ENCODE measurements around the gene ZDHHC14. TPM values are rescaled to one million over a fixed set of nuclear protein-coding genes. Genes with fewer than 3 reads are reported as not detected.
A peak's percentile ranks its signal among the peaks of the same experiment; 100 is the strongest.
"Not testable (repeated sequence)": the region's sequence is repeated elsewhere in the genome, so short reads cannot be mapped to it uniquely, and the experiment has no call there.

The ZDHHC14 gene
- total RNA-seq, 1 experiment from 2014 or later = 17.3 TPM

DNA sequence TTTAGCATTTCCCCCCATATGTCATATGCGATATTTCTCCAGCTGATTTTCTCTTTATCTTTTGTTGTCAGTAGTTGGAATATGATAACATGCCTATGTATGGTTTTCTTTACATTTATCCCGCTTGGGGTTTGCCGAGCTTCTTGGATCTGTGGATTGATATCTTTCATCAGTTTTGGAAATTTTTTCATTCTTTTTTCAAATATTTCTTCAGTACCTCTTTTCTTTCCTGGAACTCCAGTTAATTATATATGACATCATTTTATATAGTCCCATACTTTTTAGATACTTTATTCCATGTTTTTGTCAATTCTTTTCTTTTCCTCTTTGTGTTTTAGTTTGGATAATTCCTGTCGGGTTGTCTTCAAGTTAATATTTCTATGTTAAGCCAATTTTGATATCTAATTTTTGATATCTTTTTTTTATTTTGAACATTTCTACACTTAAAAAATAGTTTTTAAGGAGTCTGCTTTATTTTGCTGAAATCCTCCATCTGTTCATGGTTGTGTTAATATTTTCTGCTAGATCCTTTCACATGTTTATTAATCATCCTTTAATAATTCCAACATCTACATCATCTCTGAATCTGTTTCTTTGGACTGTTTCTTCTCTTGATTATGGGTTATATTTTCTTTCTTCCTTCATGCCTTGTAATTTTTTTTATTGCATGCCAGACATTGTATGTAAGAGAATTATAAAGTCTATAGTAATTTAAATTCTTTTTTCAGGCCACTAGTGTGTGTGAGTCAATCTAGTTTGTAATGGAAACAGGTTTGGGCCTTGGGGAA, 9.5 kb downstream of the ZDHHC14 start:
- DNase-seq = no peak
- Mint-ChIP-seq H3K36me3 (ENCODE audit: insufficient read depth, unreplicated experiment) (no peaks in the 10 kb centered on the region), H3K27me3 (ENCODE audit: unreplicated experiment) (no peaks in the 10 kb centered on the region), H3K4me3 (ENCODE audit: low read depth, unreplicated experiment) (no peak overlapping the region), H3K9me3 (ENCODE audit: low read depth, unreplicated experiment) (peaks cover 5% of the 10 kb centered on the region), H3K4me1 (ENCODE audit: low read depth, unreplicated experiment) (peaks cover 20% of the 10 kb centered on the region), H3K27ac (ENCODE audit: unreplicated experiment) (no peak overlapping the region)
- no TSS peak for BruUV-seq (replicated peaks)
- TF ChIP-seq, protein P1, sequence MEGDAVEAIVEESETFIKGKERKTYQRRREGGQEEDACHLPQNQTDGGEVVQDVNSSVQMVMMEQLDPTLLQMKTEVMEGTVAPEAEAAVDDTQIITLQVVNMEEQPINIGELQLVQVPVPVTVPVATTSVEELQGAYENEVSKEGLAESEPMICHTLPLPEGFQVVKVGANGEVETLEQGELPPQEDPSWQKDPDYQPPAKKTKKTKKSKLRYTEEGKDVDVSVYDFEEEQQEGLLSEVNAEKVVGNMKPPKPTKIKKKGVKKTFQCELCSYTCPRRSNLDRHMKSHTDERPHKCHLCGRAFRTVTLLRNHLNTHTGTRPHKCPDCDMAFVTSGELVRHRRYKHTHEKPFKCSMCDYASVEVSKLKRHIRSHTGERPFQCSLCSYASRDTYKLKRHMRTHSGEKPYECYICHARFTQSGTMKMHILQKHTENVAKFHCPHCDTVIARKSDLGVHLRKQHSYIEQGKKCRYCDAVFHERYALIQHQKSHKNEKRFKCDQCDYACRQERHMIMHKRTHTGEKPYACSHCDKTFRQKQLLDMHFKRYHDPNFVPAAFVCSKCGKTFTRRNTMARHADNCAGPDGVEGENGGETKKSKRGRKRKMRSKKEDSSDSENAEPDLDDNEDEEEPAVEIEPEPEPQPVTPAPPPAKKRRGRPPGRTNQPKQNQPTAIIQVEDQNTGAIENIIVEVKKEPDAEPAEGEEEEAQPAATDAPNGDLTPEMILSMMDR (IDR thresholded peaks at IDR 0.05; ENCODE audit: unreplicated experiment) = no peak
- CTCF ChIA-PET = no interaction called here
- intact Hi-C loops (cut with micrococcal nuclease; ENCODE audit: unreplicated experiment) = no loop called here

DNA sequence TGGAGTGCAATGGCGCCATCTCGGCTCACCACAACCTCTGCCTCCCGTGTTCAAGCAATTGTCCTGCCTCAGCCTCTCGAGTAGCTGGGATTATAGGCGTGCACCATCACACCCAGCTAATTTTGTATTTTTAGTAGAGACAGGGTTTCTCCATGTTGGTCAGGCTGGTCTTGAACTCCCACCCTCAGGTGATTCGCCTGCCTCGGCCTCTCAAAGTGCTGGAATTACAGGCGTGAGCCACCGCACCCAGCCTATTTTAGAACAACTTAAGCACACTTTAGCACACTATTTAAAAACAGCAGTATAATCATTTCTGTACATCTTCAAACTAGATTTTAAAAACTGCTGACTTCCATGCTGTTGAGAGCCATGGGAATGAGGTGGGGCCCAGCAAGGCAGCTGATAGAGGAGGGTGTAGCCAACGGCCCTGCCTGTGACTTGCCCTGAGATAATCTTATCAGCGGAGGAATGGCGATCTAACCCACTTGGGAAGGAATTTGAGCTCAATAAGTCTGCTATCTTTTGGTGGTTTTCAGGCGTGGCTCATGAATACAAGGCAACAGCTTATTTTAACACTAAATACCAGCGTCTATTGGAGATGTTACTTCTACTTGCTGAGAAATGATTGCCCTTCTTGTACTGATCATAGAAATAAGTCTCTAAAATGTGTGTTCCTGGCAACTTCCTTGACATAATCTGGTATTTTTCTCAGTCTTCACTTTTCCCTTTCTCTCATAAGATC, 12.1 kb downstream of the ZDHHC14 start:
- peak overlapping the region; percentile 32 for H3K27ac Mint-ChIP-seq (ENCODE audit: unreplicated experiment)
- H3K9me3 Mint-ChIP-seq (ENCODE audit: low read depth, unreplicated experiment) = peaks cover 5% of the 10 kb centered on the region
- no peaks in the 10 kb centered on the region for H3K27me3 Mint-ChIP-seq (ENCODE audit: unreplicated experiment)
- peaks cover 16% of the 10 kb centered on the region for H3K4me1 Mint-ChIP-seq (ENCODE audit: low read depth, unreplicated experiment)
- no TSS peak for BruUV-seq (replicated peaks)
- DNase-seq = peak; percentile 2
- intact Hi-C loops (cut with micrococcal nuclease; ENCODE audit: unreplicated experiment) = no loop called here
- CTCF ChIA-PET = interaction anchor here (0.6 kb wide), 1 partner anchor 32 kb away, joined by 5 read pairs; no protein-coding TSS in a partner anchor
- H3K36me3 Mint-ChIP-seq (ENCODE audit: insufficient read depth, unreplicated experiment) = no peaks in the 10 kb centered on the region
- H3K4me3 Mint-ChIP-seq (ENCODE audit: low read depth, unreplicated experiment) = no peak overlapping the region
- TF ChIP-seq, protein P1 (IDR thresholded peaks at IDR 0.05; ENCODE audit: unreplicated experiment) = no peak

DNA sequence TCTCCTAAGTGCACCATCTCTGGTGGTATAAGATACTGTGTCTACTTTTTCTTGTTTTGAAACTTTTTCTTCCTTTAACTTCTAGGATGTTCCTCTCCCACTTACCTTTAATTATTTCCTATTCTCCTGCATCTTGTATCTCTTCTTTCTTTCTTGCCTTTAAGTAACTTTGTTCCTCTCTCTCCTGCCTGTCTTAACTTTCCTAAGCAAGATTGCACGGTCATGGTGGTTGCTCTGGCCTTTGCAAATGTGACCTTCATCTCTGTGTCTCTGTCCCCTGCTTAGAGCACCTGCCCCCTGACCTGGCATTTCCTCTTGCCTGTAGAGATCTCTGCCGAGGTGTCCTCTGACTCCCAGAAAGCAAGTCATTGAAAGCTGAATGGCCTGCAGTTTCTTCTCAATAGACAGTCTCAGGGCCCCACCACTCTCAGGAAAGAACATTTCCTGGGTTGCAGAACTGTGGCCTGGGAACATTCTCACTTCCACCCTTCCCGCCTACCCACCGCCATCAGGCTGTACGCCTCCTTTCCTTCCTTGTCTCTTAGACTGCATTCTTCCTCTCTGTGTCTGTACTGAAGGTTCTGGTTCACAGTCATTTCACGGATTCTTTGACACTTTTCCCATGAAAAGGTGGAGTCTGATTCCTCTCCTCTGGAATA, 12.8 kb downstream of the ZDHHC14 start:
- H3K4me1 Mint-ChIP-seq (ENCODE audit: low read depth, unreplicated experiment) = peaks cover 16% of the 10 kb centered on the region
- peak overlapping the region; percentile 32 for H3K27ac Mint-ChIP-seq (ENCODE audit: unreplicated experiment)
- intact Hi-C loops (cut with micrococcal nuclease; ENCODE audit: unreplicated experiment) = no loop called here
- CTCF ChIA-PET = interaction anchor here (0.5 to 0.6 kb wide), 2 partner anchors 31 to 220 kb away, joined by 4 to 5 read pairs; no protein-coding TSS in a partner anchor
- H3K36me3 Mint-ChIP-seq (ENCODE audit: insufficient read depth, unreplicated experiment) = no peaks in the 10 kb centered on the region
- no TSS peak for BruUV-seq (replicated peaks)
- H3K27me3 Mint-ChIP-seq (ENCODE audit: unreplicated experiment) = no peaks in the 10 kb centered on the region
- DNase-seq = no peak
- no peak overlapping the region for H3K4me3 Mint-ChIP-seq (ENCODE audit: low read depth, unreplicated experiment)
- peaks cover 5% of the 10 kb centered on the region for H3K9me3 Mint-ChIP-seq (ENCODE audit: low read depth, unreplicated experiment)
- TF ChIP-seq, protein P1 (IDR thresholded peaks at IDR 0.05; ENCODE audit: unreplicated experiment) = no peak

DNA sequence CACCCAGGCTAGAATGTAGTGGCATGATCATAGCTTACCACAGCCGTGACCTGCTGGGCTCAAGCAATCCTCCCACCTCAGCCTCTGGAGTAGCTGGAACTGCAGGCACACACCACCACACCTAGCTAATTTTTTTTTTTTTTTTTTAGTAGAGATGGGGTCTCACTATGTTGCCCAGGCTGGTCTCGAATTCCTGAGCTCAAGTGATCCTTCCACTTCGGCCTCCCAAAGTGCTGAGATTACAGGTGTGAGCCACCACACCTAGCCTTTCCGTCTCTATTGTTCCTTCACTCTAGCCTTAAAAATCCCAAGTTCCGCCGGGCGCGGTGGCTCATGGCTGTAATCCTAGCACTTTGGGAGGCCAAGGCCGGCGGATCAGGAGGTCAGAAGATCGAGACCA, 14.2 kb downstream of the ZDHHC14 start:
- DNase-seq; BruUV-seq (replicated peaks); H3K9me3 Mint-ChIP-seq (ENCODE audit: low read depth, unreplicated experiment); H3K27me3 Mint-ChIP-seq (ENCODE audit: unreplicated experiment); H3K36me3 Mint-ChIP-seq (ENCODE audit: insufficient read depth, unreplicated experiment); H3K4me3 Mint-ChIP-seq (ENCODE audit: low read depth, unreplicated experiment); H3K27ac Mint-ChIP-seq (ENCODE audit: unreplicated experiment); intact Hi-C loops (cut with micrococcal nuclease; ENCODE audit: unreplicated experiment): not testable (repeated sequence)
- H3K4me1 Mint-ChIP-seq (ENCODE audit: low read depth, unreplicated experiment) = peaks cover 16% of the 10 kb centered on the region
- CTCF ChIA-PET = interaction anchor here (1.0 kb wide), 1 partner anchor 156 kb away, joined by 3 read pairs; no protein-coding TSS in a partner anchor

Measured in Calu3 (cell line).